HuH-7.5 (cell line): ENCODE data around the gene OR8S1.
"Not testable (repeated sequence)": the region's sequence is repeated elsewhere in the genome, so short reads cannot be mapped to it uniquely, and the experiment has no call there.

Experiments
- DNase-seq: peaks from one replicate; pipeline ENCODE4 v3.0.0; 2011; ENCODE audit warnings: low spot score

Gene OR8S1, protein sequence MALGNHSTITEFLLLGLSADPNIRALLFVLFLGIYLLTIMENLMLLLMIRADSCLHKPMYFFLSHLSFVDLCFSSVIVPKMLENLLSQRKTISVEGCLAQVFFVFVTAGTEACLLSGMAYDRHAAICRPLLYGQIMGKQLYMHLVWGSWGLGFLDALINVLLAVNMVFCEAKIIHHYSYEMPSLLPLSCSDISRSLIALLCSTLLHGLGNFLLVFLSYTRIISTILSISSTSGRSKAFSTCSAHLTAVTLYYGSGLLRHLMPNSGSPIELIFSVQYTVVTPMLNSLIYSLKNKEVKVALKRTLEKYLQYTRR

GRCh38 chr12:48525332-48525731, at the start of gene OR8S1:
Gene OR8S1, plus strand, starts transcription at chr12:48525632. Its CDS starts 0 bp downstream, at chr12:48525632.
- no peak for DNase-seq

- DNase-seq, result no peak
Observed at GRCh38 chr12:48482198-48482597, 43.2 kb upstream of the OR8S1 start, which contains the start of gene C12orf54. Gene C12orf54, plus strand, starts transcription at chr12:48482498. Its CDS starts 799 bp downstream, at chr12:48483297.

GRCh38 chr12:48482930-48483329, 42.5 kb upstream of the OR8S1 start:
- DNase-seq, result no peak

GRCh38 chr12:48486261-48486660, 39.2 kb upstream of the OR8S1 start:
- no peak for DNase-seq

DNA sequence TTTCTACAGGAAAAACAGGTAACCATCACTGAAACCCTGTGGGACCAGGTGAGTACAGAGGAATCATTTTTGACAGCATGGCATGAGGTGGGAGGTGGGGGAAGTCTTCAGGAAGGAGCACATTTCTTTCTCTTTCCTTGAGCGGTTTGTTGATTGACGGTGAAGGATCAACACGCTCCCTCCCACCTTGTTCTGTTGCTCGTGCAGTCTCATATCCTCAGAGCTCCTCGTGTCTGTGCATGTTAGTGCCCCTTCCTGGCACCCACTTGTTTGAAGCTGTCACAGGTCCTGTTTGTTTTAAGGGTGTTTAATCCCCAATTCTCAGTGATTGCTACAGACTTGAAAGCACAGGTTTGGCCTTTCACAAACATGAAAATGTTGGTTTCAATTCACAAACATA, 38.8 kb upstream of the OR8S1 start:
- DNase-seq, result no peak

DNA sequence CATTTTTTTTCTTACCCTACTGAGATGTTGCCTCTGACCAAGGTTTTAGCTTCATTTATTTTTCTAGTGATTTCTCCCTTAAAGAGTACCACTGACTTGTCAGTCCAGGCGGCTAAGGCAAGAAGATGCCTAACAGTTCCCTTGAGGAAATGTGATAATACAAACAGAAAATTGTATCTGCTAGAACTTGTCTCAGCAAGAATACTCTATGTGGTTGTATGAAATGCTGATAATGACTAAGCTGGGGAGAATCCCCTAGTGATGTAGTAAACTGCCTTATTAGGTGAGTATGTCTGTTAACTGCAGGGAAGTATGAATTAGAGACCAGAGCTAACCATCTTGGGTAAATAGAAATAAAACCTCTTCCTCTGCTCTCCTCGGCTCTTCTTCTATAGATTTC, 36.4 kb upstream of the OR8S1 start:
- DNase-seq, result no peak

DNA sequence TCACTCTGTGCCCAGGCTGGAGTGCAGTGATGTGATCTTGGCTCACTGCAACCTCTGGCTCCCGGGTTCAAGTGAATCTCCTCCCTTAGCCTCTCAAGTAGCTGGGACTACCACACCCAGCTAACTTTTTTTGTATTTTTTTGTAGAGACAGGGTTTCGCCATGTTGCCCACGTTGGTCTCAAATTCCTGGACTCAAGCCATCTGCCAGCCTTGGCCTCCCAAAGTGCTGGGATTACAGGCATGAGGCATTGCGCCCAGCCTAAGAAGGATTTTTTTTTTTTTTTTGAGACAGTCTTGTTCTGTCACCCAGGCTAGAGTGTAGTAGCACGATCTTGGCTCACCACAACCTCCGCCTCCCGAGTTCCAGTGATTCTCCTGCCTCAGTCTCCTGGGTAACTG, 36.0 kb upstream of the OR8S1 start:
- DNase-seq, result not testable (repeated sequence)

- DNase-seq, result not testable (repeated sequence)
Observed at GRCh38 chr12:48500281-48500680, 25.2 kb upstream of the OR8S1 start.

DNA sequence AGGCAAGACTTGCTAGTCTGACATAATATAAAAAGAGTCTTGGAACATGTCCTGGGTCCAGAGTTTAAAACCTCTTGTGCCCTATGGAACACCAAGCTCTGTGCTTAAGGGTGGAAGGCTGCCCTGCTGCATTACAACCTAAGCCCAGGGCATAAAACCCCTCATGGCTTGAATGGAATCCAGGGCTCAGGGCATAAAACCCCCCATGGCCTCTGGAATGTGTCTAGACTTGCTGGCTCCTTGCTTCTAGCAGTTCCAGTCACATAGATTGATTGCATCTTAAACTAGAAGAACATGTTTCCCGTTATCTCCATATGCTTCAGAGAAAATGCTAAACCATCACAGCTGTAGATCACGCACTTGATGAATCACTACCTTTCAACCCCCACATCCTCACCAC, 18.6 kb upstream of the OR8S1 start:
- DNase-seq, result not testable (repeated sequence)

- DNase-seq, result no peak
Observed at GRCh38 chr12:48508987-48509386, 16.4 kb upstream of the OR8S1 start.

- no peak for DNase-seq
Observed at GRCh38 chr12:48510111-48510510, 15.3 kb upstream of the OR8S1 start.

GRCh38 chr12:48512855-48513254, 12.6 kb upstream of the OR8S1 start:
- DNase-seq, result no peak

GRCh38 chr12:48514728-48515127, 10.7 kb upstream of the OR8S1 start:
- DNase-seq, result no peak

DNA sequence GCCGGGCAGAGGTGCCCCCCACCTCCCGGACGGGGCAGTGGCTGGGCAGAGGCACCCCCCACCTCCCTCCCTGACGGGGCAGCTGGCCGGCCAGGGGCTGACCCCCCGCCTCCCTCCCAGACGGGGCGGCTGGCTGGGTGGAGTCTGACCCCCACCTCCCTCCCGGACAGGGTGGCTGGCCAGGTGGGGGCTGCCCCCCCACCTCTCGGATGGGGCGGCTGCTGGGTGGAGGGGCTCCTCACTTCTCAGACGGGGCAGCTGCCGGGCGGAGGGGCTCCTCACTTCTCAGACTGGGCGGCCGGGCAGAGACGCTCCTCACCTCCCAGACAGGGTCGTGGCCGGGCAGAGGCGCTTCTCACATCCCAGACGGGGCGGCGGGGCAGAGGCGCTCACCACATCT, 5.1 kb upstream of the OR8S1 start:
- DNase-seq, result not testable (repeated sequence)

GRCh38 chr12:48527891-48528670, 2.6 kb downstream of the OR8S1 start:
- no peak for DNase-seq

- no peak for DNase-seq
Observed at GRCh38 chr12:48532601-48533000, 7.2 kb downstream of the OR8S1 start.

DNA sequence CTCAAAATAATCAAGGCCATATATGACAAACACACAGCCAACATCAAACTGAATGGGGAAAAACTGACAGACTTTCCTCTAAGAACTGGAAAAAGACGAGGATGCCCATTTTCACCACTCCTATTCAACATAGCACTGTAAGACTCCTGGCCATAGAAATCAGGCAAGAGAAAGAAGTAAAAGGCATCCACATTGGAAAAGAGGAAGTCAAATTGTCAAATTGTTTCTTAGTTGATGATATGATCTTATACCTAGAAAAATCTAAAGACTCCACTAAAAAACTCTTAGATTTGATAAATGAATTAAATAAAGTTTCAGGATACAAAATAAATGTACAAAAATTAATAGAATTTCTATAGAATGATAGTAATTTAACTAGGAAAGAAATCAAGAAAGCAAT, 11.2 kb downstream of the OR8S1 start:
- DNase-seq, result no peak

- DNase-seq, result no peak
Observed at GRCh38 chr12:48542300-48542928, 17.0 kb downstream of the OR8S1 start.

DNA sequence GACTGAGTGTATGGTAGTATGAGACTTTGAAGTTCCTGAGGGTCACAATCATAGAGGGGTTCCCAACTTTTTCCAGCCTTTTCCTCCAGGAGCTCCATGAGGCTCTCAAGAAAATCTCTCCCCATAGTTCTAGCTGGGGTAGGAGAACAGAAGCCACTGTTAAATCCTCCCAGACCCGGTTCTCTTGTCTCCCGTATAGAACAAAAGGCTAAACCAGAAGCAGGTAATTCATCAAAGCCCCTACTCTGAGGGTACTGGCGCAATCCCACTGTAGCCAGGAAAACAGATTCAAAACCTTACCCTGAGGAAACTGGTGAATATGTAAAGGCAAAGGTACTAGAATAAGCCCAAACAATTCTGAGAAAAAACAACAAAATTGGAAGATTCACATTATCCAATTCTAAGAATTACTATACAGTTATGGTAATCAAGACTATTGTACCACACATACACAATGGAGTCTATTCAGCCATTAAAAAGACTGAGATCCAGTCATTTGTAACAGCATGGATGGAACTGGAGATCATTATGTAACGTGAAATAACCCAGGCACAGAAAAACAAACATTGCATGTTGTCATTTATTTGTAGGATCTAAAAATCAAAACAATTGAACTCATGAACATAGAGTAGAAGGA, 20.5 kb downstream of the OR8S1 start:
- no peak for DNase-seq

GRCh38 chr12:48547012-48547411, 21.6 kb downstream of the OR8S1 start:
- DNase-seq, result not testable (repeated sequence)

DNA sequence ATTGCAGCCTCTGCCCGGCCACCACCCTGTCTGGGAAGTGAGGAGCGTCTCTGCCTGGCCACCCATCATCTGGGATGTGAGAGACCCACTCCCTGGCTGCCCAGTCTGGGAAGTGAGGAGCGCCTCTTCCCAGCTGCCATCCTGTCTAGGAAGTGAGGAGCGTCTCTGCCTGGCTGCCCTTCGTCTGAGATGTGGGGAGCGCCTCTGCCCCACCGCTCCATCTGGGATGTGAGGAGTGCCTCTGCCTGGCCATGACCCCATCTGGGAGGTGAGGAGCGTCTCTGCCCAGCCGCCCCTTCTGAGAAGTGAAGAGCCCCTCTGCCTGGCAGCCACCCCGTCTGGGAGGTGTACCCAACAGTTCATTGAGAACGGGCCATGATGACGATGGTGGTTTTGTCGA, 26.2 kb downstream of the OR8S1 start:
- DNase-seq, result not testable (repeated sequence)

DNA sequence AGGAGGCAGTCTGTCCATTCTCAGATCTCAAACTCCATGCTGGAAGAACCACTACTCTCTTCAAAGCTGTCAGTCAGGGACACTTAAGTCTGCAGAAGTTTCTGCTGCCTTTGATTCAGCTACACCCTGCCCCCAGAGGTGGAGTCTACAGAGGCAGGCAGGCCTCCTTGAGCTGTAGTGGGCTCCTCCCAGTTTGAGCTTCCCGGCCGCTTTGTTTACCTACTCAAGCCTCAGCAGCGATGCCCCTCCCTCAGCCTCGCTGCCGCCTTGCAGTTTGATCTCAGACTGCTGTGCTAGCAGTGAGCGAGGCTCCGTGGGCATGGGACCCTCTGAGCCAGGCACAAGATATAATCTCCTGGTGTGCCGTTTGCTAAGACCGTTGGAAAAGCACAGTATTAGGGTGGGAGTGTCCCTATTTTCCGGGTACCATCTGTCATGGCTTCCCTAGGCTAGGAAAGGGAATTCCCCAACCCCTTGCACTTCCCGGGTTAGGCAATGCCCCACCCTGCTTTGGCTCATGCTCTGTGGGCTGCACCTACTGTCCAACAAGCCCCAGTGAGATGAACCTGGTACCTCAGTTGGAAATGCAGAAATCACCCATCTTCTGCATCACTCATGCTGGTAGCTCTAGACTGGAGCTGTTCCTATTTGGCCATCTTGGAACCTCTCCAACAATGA, 28.4 kb downstream of the OR8S1 start:
- DNase-seq, result not testable (repeated sequence)
